ENCODE data around the gene SPRR5.

The SPRR5 gene

GRCh38 chr1:152962876-152963415, 15.9 kb downstream of the SPRR5 start:
- no peaks in the 10 kb centered on the region for H3K9me3 ChIP-seq (ENCODE audit: low read length)
- no peaks in the 10 kb centered on the region for H3K79me2 ChIP-seq (ENCODE audit: insufficient read depth, low read length)
- H3K9me2 ChIP-seq (ENCODE audit: low read depth, low read length): no peaks in the 10 kb centered on the region
- no peak overlapping the region for H3K9ac ChIP-seq (ENCODE audit: low read length)
- H3K27me3 ChIP-seq (ENCODE audit: insufficient read depth, low read length): no peaks in the 10 kb centered on the region
- TF ChIP-seq, protein P1, sequence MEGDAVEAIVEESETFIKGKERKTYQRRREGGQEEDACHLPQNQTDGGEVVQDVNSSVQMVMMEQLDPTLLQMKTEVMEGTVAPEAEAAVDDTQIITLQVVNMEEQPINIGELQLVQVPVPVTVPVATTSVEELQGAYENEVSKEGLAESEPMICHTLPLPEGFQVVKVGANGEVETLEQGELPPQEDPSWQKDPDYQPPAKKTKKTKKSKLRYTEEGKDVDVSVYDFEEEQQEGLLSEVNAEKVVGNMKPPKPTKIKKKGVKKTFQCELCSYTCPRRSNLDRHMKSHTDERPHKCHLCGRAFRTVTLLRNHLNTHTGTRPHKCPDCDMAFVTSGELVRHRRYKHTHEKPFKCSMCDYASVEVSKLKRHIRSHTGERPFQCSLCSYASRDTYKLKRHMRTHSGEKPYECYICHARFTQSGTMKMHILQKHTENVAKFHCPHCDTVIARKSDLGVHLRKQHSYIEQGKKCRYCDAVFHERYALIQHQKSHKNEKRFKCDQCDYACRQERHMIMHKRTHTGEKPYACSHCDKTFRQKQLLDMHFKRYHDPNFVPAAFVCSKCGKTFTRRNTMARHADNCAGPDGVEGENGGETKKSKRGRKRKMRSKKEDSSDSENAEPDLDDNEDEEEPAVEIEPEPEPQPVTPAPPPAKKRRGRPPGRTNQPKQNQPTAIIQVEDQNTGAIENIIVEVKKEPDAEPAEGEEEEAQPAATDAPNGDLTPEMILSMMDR (IDR thresholded peaks at IDR 0.05; ENCODE audit: low read length): no peak
- no peak overlapping the region for H2AFZ ChIP-seq (ENCODE audit: low read length)
- H3K4me1 ChIP-seq (ENCODE audit: insufficient read depth, low read length, severe bottlenecking): no peaks in the 10 kb centered on the region
- H4K20me1 ChIP-seq (ENCODE audit: insufficient read depth, low read length): no peaks in the 10 kb centered on the region
- no peaks in the 10 kb centered on the region for H3F3A ChIP-seq (ENCODE audit: insufficient read depth, low read length)
- H3K27ac ChIP-seq (ENCODE audit: low read depth, low read length, poor library complexity, severe bottlenecking): no peak overlapping the region
- H3K4me3 ChIP-seq (ENCODE audit: low read depth, low read length, poor library complexity, severe bottlenecking): no peak overlapping the region
- no peaks in the 10 kb centered on the region for H3K36me3 ChIP-seq (ENCODE audit: insufficient read depth, low read length)
- H3K4me2 ChIP-seq (ENCODE audit: low read length): no peak overlapping the region

DNA sequence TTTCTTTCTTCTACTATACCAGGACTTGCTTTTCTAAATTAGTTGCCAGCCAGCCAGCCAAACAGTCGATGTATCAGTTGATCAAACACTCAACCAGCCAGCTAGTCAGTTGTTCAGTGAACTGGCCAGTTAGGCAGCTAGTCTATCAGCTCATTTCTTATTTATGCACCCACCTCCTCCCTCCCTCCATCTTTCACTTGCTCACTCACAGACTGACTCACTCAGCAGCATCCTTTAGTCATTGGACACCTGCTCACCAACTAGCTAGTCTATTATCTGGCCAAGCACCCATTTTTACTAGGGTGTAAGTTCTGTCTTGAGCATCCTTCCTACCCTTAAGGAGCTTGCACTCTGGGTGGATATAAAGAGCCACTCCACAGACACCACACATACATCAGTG, 17.5 kb downstream of the SPRR5 start:
- no peaks in the 10 kb centered on the region for H3K4me1 ChIP-seq (ENCODE audit: insufficient read depth, low read length, severe bottlenecking)

GRCh38 chr1:152965853-152966252, 18.8 kb downstream of the SPRR5 start:
- no peaks in the 10 kb centered on the region for H3K4me1 ChIP-seq (ENCODE audit: insufficient read depth, low read length, severe bottlenecking)
- H3F3A ChIP-seq (ENCODE audit: insufficient read depth, low read length): no peaks in the 10 kb centered on the region
- no peaks in the 10 kb centered on the region for H3K9me2 ChIP-seq (ENCODE audit: low read depth, low read length)
- H3K79me2 ChIP-seq (ENCODE audit: insufficient read depth, low read length): no peaks in the 10 kb centered on the region
- no peak overlapping the region for H3K9ac ChIP-seq (ENCODE audit: low read length)
- no peaks in the 10 kb centered on the region for H3K36me3 ChIP-seq (ENCODE audit: insufficient read depth, low read length)
- H3K27me3 ChIP-seq (ENCODE audit: insufficient read depth, low read length): no peaks in the 10 kb centered on the region
- H2AFZ ChIP-seq (ENCODE audit: low read length): no peak overlapping the region
- no peaks in the 10 kb centered on the region for H4K20me1 ChIP-seq (ENCODE audit: insufficient read depth, low read length)
- no peaks in the 10 kb centered on the region for H3K9me3 ChIP-seq (ENCODE audit: low read length)
- H3K27ac ChIP-seq (ENCODE audit: low read depth, low read length, poor library complexity, severe bottlenecking): no peak overlapping the region
- TF ChIP-seq, protein P1 (IDR thresholded peaks at IDR 0.05; ENCODE audit: low read length): no peak
- no peak for TF ChIP-seq EZH2 (IDR thresholded peaks at IDR 0.05; ENCODE audit: borderline replicate concordance, low read length)
- H3K4me3 ChIP-seq (ENCODE audit: low read depth, low read length, poor library complexity, severe bottlenecking): no peak overlapping the region
- no peak overlapping the region for H3K4me2 ChIP-seq (ENCODE audit: low read length)

More for the DNA sequence above, 17.5 kb downstream of the SPRR5 start:
- H4K20me1 ChIP-seq (ENCODE audit: insufficient read depth, low read length): no peaks in the 10 kb centered on the region
- TF ChIP-seq, protein P1 (IDR thresholded peaks at IDR 0.05; ENCODE audit: low read length): no peak
- TF ChIP-seq EZH2 (IDR thresholded peaks at IDR 0.05; ENCODE audit: borderline replicate concordance, low read length): no peak
- H3F3A ChIP-seq (ENCODE audit: insufficient read depth, low read length): no peaks in the 10 kb centered on the region
- no peaks in the 10 kb centered on the region for H3K9me3 ChIP-seq (ENCODE audit: low read length)
- H3K4me3 ChIP-seq (ENCODE audit: low read depth, low read length, poor library complexity, severe bottlenecking): no peak overlapping the region
- H3K27ac ChIP-seq (ENCODE audit: low read depth, low read length, poor library complexity, severe bottlenecking): no peak overlapping the region
- H2AFZ ChIP-seq (ENCODE audit: low read length): no peak overlapping the region
- H3K79me2 ChIP-seq (ENCODE audit: insufficient read depth, low read length): no peaks in the 10 kb centered on the region
- no peak overlapping the region for H3K9ac ChIP-seq (ENCODE audit: low read length)
- no peaks in the 10 kb centered on the region for H3K36me3 ChIP-seq (ENCODE audit: insufficient read depth, low read length)
- no peak overlapping the region for H3K4me2 ChIP-seq (ENCODE audit: low read length)
- no peaks in the 10 kb centered on the region for H3K27me3 ChIP-seq (ENCODE audit: insufficient read depth, low read length)
- no peaks in the 10 kb centered on the region for H3K9me2 ChIP-seq (ENCODE audit: low read depth, low read length)
